PC-9 (cell line): ENCODE measurements around the gene GPAM. TPM values are rescaled to one million over a fixed set of nuclear protein-coding genes. Genes with fewer than 3 reads are reported as not detected.

Experiments
- BruUV-seq: library from RNA; stranded (reverse); fragments of 400-500 nt; replicated peaks from 2 replicates; lab custom pipeline; 2021; lab: Mats Ljungman, UMichigan
- CTCF ChIA-PET: fragments of 300-600 bp; sonication (Branson Sonifier 250); formaldehyde crosslinking; loops from one replicate; lab custom pipeline; 2022; ENCODE audit warnings: antibody characterized with exemption; lab: Charles Lee
- POLR2A ChIA-PET: fragments of 300-600 bp; sonication (Branson Sonifier 250); formaldehyde crosslinking; loops from one replicate; lab custom pipeline; 2022; ENCODE audit warnings: antibody characterized with exemption; ENCODE audit not compliant: unreplicated experiment; lab: Charles Lee
- DNase-seq, 2 experiments: peaks; one replicate each; pipeline versions ENCODE4 v3.0.0 to v3.0.0-alpha.2; 2015 to 2022; ENCODE audit warnings: mixed read lengths in 1 of 2
- H2AFZ ChIP-seq: fragments of 200-600 bp; sonication (generic); 2 replicates; pipeline ENCODE4 v1.8.1; 2017; ENCODE audit warnings: antibody characterized with exemption
- H3F3A ChIP-seq: fragments of 200-600 bp; sonication (generic); 2 replicates; pipeline ENCODE4 v1.8.1; 2017; ENCODE audit warnings: antibody characterized with exemption, mild to moderate bottlenecking, low read depth; ENCODE audit not compliant: insufficient read depth
- H3K27ac ChIP-seq: fragments of 200-600 bp; sonication (generic); 2 replicates; pipeline ENCODE4 v1.6.1; 2016; ENCODE audit warnings: mixed run types
- H3K27me3 ChIP-seq: fragments of 200-600 bp; sonication (generic); 2 replicates; pipeline ENCODE4 v1.6.1; 2016; ENCODE audit warnings: low read depth, mixed run types; ENCODE audit not compliant: insufficient read depth
- H3K36me3 ChIP-seq: fragments of 200-600 bp; sonication (generic); 2 replicates; pipeline ENCODE4 v1.6.1; 2016; ENCODE audit warnings: low read depth, mixed run types
- H3K4me1 ChIP-seq: fragments of 200-600 bp; sonication (generic); replicated peaks from 2 replicates; pipeline ENCODE4 v1.6.1; 2016; ENCODE audit warnings: mixed run types; ENCODE audit not compliant: insufficient read depth
- H3K4me2 ChIP-seq: fragments of 200-600 bp; sonication (generic); 2 replicates; pipeline ENCODE4 v1.6.1; 2017; ENCODE audit warnings: mixed run types
- H3K4me3 ChIP-seq: fragments of 200-600 bp; sonication (generic); 2 replicates; pipeline ENCODE4 v1.6.1; 2016; ENCODE audit warnings: mixed run types
- H3K79me2 ChIP-seq: fragments of 200-600 bp; sonication (generic); 2 replicates; pipeline ENCODE4 v1.6.1; 2017; ENCODE audit warnings: low read depth, mixed run types
- H3K9me2 ChIP-seq: fragments of 200-600 bp; sonication (generic); 2 replicates; pipeline ENCODE4 v1.8.1; 2017; ENCODE audit warnings: mild to moderate bottlenecking; ENCODE audit not compliant: insufficient read depth
- H3K9me3 ChIP-seq: fragments of 200-600 bp; sonication (generic); 2 replicates; pipeline ENCODE4 v1.8.1; 2016; ENCODE audit warnings: low read depth; ENCODE audit not compliant: insufficient read depth
- H4K20me1 ChIP-seq: fragments of 200-600 bp; sonication (generic); 2 replicates; pipeline ENCODE4 v1.8.1; 2017; ENCODE audit not compliant: insufficient read depth
- EZH2 ChIP-seq: fragments of 200-600 bp; sonication (generic); IDR thresholded peaks from 2 replicates; pipeline ENCODE4 v1.8.0; 2017; ENCODE audit warnings: antibody characterized with exemption, low read depth
- intact Hi-C: fragments of 100-400 bp; cut with micrococcal nuclease; formaldehyde crosslinking; loops from one replicate; pipeline ENCODE4 v1.10.0; 2022; ENCODE audit not compliant: unreplicated experiment
- total RNA-seq: library from RNA; stranded (reverse); gene quantifications from 2 replicates; pipeline ENCODE4 v1.2.3, GENCODE V29; 2021
- TF ChIP-seq, protein P1 (sequence below): fragments of 200-600 bp; sonication (generic); conservative IDR thresholded peaks from 2 replicates; pipeline ENCODE4 v1.6.1; 2017; ENCODE audit warnings: mixed run types, antibody characterized with exemption, mild to moderate bottlenecking, moderate library complexity

The GPAM gene
- total RNA-seq, 1 experiment from 2014 or later, result 4.2 TPM

DNA sequence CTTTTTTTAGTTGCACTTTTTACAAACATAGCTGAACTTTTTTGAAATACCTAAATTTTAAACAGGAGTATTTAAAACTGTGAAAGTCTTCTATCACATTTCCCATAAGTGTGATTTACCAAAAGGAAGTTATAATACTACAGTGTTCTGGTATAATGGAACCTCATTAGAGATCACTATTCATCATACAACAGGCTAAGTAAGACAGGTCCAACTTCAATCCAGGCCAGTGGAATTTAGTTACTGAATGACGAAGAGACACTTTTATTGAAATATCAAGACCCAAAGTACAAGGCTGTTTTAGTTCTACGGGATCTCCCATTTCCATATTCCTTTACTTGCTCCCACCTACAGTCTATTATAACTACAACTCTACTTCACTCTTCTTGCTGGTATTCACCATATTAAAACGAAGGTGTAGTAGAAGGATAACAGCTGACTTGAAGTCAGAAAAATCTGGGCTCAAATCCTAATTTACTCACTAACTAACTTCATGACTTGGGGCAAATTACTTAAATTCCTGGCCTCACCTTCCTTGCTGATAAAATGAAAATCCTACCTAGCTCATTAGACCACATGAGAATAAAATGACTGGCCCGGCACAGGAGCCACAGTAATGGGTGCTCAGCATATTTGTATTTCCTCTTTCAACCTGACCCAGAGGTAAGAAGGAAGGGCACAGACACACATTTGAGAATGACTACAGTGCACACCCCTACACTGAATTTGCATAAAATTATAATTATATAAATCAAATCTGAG is 21.6 kb downstream of the GPAM start:
- no peaks in the 10 kb centered on the region for H3K79me2 ChIP-seq
- intact Hi-C loops, result no loop called here
- BruUV-seq, result no TSS peak
- TF ChIP-seq, protein P1, sequence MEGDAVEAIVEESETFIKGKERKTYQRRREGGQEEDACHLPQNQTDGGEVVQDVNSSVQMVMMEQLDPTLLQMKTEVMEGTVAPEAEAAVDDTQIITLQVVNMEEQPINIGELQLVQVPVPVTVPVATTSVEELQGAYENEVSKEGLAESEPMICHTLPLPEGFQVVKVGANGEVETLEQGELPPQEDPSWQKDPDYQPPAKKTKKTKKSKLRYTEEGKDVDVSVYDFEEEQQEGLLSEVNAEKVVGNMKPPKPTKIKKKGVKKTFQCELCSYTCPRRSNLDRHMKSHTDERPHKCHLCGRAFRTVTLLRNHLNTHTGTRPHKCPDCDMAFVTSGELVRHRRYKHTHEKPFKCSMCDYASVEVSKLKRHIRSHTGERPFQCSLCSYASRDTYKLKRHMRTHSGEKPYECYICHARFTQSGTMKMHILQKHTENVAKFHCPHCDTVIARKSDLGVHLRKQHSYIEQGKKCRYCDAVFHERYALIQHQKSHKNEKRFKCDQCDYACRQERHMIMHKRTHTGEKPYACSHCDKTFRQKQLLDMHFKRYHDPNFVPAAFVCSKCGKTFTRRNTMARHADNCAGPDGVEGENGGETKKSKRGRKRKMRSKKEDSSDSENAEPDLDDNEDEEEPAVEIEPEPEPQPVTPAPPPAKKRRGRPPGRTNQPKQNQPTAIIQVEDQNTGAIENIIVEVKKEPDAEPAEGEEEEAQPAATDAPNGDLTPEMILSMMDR, result no peak
- no peak for TF ChIP-seq EZH2
- H3K27me3 ChIP-seq, result no peaks in the 10 kb centered on the region
- no peak overlapping the region for H3K27ac ChIP-seq
- H4K20me1 ChIP-seq, result no peaks in the 10 kb centered on the region
- no peak overlapping the region for H2AFZ ChIP-seq
- no peak overlapping the region for H3K4me2 ChIP-seq
- ChIA-PET CTCF (no interaction called here), POLR2A (no interaction called here)
- H3K9me3 ChIP-seq, result no peaks in the 10 kb centered on the region
- H3F3A ChIP-seq, result no peaks in the 10 kb centered on the region
- DNase-seq, result no peak
- H3K4me1 ChIP-seq, result no peaks in the 10 kb centered on the region
- no peaks in the 10 kb centered on the region for H3K9me2 ChIP-seq
- no peaks in the 10 kb centered on the region for H3K36me3 ChIP-seq
- no peak overlapping the region for H3K4me3 ChIP-seq

DNA sequence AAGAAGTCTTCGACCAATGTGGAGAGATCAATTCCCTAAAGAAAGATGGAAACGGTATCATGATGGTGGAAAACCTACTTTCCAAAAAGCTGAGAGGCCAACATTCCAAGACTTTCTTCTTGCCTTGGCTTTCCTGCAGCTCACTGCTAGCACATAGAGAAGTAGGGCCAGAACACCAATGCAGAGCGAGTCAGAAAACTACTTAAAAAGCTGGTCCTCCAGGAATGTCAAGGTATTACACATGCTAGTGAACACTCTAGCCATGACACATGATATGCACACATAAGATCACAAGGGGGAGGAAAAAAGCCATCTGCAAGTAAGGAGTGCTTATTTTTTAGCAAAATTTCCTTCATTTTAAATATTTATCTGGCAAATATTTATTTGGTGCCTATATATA is 22.7 kb downstream of the GPAM start:
- Histone ChIP-seq H2AFZ (no peak overlapping the region), H3K4me3 (no peak overlapping the region), H3K27me3 (no peaks in the 10 kb centered on the region), H3K27ac (no peak overlapping the region), H3K36me3 (no peaks in the 10 kb centered on the region), H3K9me2 (no peaks in the 10 kb centered on the region), H4K20me1 (no peaks in the 10 kb centered on the region), H3F3A (no peaks in the 10 kb centered on the region), H3K79me2 (no peaks in the 10 kb centered on the region), H3K9me3 (no peaks in the 10 kb centered on the region), H3K4me2 (no peak overlapping the region), H3K4me1 (no peaks in the 10 kb centered on the region)
- ChIA-PET POLR2A (no interaction called here), CTCF (no interaction called here)
- no peak for DNase-seq
- intact Hi-C loops, result no loop called here
- no TSS peak for BruUV-seq
- no peak for TF ChIP-seq EZH2

DNA sequence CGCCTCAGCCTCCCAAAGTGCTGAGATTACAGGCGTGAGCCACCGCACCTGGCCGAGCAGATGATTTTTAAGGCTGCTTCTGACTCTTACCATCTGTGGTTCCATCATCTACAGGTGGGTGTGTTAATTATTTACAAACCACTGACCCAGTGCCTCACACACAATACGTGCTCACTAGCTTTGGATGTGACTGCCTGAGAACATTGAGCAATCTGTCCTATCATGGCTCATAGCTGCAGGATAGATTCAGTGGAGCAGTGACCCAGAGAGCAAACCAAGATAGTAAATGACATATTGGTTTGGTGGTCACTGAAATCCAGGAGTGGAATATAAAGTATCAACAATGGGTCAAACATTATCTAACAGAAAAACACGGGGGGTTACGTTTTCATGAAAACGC is 24.1 kb downstream of the GPAM start:
- no TSS peak for BruUV-seq
- H3K4me1 ChIP-seq, result no peaks in the 10 kb centered on the region
- H2AFZ ChIP-seq, result no peak overlapping the region
- no peak overlapping the region for H3K27ac ChIP-seq
- ChIA-PET CTCF (no interaction called here), POLR2A (no interaction called here)
- no peaks in the 10 kb centered on the region for H3K79me2 ChIP-seq
- DNase-seq, result no peak
- H3K4me3 ChIP-seq, result no peak overlapping the region
- H3K9me2 ChIP-seq, result no peaks in the 10 kb centered on the region
- TF ChIP-seq, protein P1, result no peak
- no peak for TF ChIP-seq EZH2
- H3K27me3 ChIP-seq, result no peaks in the 10 kb centered on the region
- no peaks in the 10 kb centered on the region for H3K9me3 ChIP-seq
- intact Hi-C loops, result no loop called here
- H3K4me2 ChIP-seq, result no peak overlapping the region
- H3K36me3 ChIP-seq, result no peaks in the 10 kb centered on the region
- H3F3A ChIP-seq, result no peaks in the 10 kb centered on the region
- H4K20me1 ChIP-seq, result no peaks in the 10 kb centered on the region

DNA sequence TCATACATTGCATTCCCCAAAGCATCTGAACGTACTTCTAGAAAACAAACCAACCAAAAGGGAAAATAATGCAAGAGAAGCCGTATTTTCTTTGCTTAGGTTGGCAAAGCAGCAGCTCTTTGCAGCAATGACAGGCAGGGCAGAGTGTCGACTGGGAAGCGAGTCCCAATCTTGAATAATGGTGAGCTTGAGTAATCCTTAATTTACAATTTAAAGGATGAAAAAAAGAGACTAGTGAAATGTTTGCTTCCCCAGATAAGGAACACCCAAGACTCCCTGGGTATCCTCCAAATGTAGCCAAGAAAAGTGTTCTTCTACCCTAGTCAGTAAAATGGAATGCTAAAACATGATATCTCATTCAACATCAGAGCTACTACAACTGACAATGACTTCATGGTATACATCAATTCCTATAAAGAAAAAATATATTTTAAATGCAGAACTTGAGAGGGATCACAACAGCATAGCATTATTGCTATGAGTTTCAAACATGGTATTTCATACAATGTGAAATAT is 32.0 kb downstream of the GPAM start:
- BruUV-seq, result no TSS peak
- H3K9me3 ChIP-seq, result no peaks in the 10 kb centered on the region
- no peaks in the 10 kb centered on the region for H3K79me2 ChIP-seq
- no peak overlapping the region for H3K4me3 ChIP-seq
- no peak overlapping the region for H3K4me2 ChIP-seq
- no peak for DNase-seq
- intact Hi-C loops, result no loop called here
- H2AFZ ChIP-seq, result no peak overlapping the region
- H3K27me3 ChIP-seq, result no peaks in the 10 kb centered on the region
- H3K36me3 ChIP-seq, result no peaks in the 10 kb centered on the region
- no peaks in the 10 kb centered on the region for H3K4me1 ChIP-seq
- ChIA-PET CTCF (no interaction called here), POLR2A (no interaction called here)
- H4K20me1 ChIP-seq, result no peaks in the 10 kb centered on the region
- no peaks in the 10 kb centered on the region for H3F3A ChIP-seq
- no peaks in the 10 kb centered on the region for H3K9me2 ChIP-seq
- H3K27ac ChIP-seq, result no peak overlapping the region
- TF ChIP-seq EZH2, result no peak
- TF ChIP-seq, protein P1, result no peak
